ENCODE data around the gene OR7G3. TPM values are rescaled to one million over a fixed set of nuclear protein-coding genes. Genes with fewer than 3 reads are reported as not detected.

The OR7G3 gene
- not detected in 2 replicates for total RNA-seq

GRCh38 chr19:9126900-9127405 lies at the start of gene OR7G3:
TSS of gene OR7G3 (minus strand) at chr19:9126950. CDS start at chr19:9126950, 0 bp downstream.

DNA sequence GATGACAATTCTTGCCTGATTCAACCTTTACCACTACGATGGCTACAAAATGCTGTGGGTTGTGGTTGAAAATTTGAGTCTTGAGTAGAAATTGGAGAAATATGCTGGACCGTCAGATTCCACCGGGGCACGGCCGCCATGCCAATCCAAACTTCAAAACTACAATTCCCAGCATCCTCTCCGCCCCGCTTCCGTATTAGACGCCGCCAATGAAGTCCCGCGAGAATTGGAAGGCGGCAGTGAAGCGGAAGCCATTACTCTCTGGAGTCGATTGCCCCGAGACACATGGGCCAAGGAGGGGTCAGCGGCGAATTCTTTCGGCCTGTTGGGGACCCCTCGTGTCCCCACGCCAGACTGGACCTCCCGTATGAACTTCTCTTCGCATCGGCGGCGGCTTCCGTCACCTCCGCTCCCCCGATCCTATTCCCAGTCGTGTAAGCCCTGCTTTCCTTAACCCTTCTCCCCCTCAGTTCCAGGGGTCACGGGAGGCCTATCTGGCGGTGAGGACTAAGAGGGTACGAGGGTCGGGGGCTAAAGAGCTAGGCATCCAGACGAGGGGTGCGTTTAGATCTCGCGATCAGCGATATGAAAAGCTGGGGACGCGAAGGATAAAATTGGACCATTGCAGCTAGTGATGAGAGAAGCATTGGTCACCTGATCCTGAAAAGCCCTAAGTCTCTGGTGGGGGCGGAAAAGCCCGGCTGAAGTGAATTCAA lies 13.6 kb upstream of the OR7G3 start, which contains the start of gene ZNF317:
Gene ZNF317, plus strand, starts transcription at position 239 of the 716 bp plus-strand sequence. CDS start 15,620 bp downstream, outside the sequence.

GRCh38 chr19:9115307-9115813 lies 11.4 kb downstream of the OR7G3 start, which contains the start of gene OR7G1:
TSS of gene OR7G1 (minus strand) at chr19:9115763. CDS start at chr19:9115763, 0 bp downstream.

GRCh38 chr19:9107375-9107774 lies 19.4 kb downstream of the OR7G3 start, which contains the start of gene OR7G2:
TSS of gene OR7G2 (minus strand) at chr19:9107475. CDS start at chr19:9103243, 4,232 bp downstream.

DNA sequence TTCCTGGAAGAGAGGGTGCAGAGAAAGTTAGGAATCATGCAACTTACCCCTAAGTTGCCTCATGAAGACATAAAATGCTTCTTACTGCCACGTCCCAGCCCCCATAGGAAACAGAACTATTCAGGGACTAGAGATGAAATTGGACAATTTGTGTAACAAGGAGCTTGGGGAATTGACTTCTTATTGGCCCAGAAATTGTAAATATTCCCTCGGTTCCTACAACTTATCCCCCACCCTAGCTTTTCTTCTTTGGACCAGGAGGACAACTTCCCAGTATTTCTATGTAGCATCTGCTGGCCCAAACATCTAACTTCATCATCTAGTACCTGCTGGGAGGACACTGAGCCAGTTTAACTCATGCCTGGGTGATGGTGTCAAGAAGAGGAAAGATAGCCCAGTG lies 40.0 kb downstream of the OR7G3 start, which contains the start of gene OR1M1:
Gene OR1M1, plus strand, starts transcription at position 301 of the 400 bp plus-strand sequence. CDS start 6,184 bp downstream, outside the sequence.

Other genes with a start within 250 kb of the OR7G3 start
- gene MUC16, start 116.5 kb downstream of the OR7G3 start, total RNA-seq = under 0.01 TPM in 1 of 2 replicates, not detected in the other
- not detected in 2 replicates for gene OR1M1, start 39.9 kb downstream of the OR7G3 start, total RNA-seq
- not detected in 2 replicates for gene OR7G2, start 19.5 kb downstream of the OR7G3 start, total RNA-seq
- not detected in 2 replicates for gene OR7G1, start 11.2 kb downstream of the OR7G3 start, total RNA-seq
- gene ZNF317, start 13.4 kb upstream of the OR7G3 start, total RNA-seq = 13.0 and 13.1 TPM in 2 replicates
- not detected in 2 replicates for gene OR7D2, start 52.0 kb upstream of the OR7G3 start, total RNA-seq
- gene OR7D4, start 92.6 kb upstream of the OR7G3 start, total RNA-seq = not detected in 2 replicates
- gene OR7E24, start 124.0 kb upstream of the OR7G3 start, total RNA-seq = not detected in 2 replicates
- 5.7 and 6.9 TPM in 2 replicates for gene ZNF699, start 182.9 kb upstream of the OR7G3 start, total RNA-seq
- 9.0 and 10.6 TPM in 2 replicates for gene ZNF559, start 197.2 kb upstream of the OR7G3 start, total RNA-seq
- gene ZNF177, start 236.1 kb upstream of the OR7G3 start, total RNA-seq = 1.5 and 2.0 TPM in 2 replicates

All from bronchial smooth muscle cell (primary cell).